ENCODE data around the gene EIF2AK2.

The EIF2AK2 gene

GRCh38 chr2:37173741-37174140, 17.0 kb upstream of the EIF2AK2 start:
- CTCF ChIA-PET: no interaction called here
- WGBS (ENCODE audit: insufficient coverage): 100% methylated on average over 1 of the region's 1 CpG

GRCh38 chr2:37171624-37171950, 14.8 kb upstream of the EIF2AK2 start:
- H3K27ac ChIP-seq (ENCODE audit: insufficient read depth in 1 of 2, low read depth in 1 of 2, low read length in 2 of 2, poor library complexity in 1 of 2, severe bottlenecking in 2 of 2): no peak overlapping the region
- ChIA-PET POLR2A (no interaction called here), CTCF (interaction anchor here (0.9 to 1.3 kb wide), 4 partner anchors 10 to 63 kb away, joined by 3 to 4 read pairs (median 3); no protein-coding TSS in a partner anchor)
- no peak overlapping the region for H3K4me3 ChIP-seq (ENCODE audit: control insufficient read depth in 1 of 7, extremely low read depth in 1 of 7, insufficient read depth in 4 of 7, low read depth in 2 of 7, low read length in 6 of 7)
- H3K9me3 ChIP-seq (ENCODE audit: control extremely low read depth in 1 of 5, control insufficient read depth in 4 of 5, insufficient read depth in 2 of 5, low read depth in 1 of 5, low read length in 4 of 5): no peaks in the 10 kb centered on the region
- no peaks in the 10 kb centered on the region for H3K4me1 ChIP-seq (ENCODE audit: control extremely low read depth in 1 of 4, control insufficient read depth in 4 of 4, insufficient read depth in 4 of 4, low read length in 3 of 4)
- DNase-seq: no peak
- no peaks in the 10 kb centered on the region for H3K27me3 ChIP-seq (replicated peaks in 2 of 5; ENCODE audit: control insufficient read depth in 4 of 5, insufficient read depth in 5 of 5, low read length in 4 of 5)
- H3K36me3 ChIP-seq (ENCODE audit: control insufficient read depth in 4 of 4, insufficient read depth in 4 of 4, low read length in 3 of 4): no peaks in the 10 kb centered on the region

More at GRCh38 chr2:37173741-37174140, 17.0 kb upstream of the EIF2AK2 start:
- H3K4me1 ChIP-seq (ENCODE audit: control extremely low read depth in 1 of 4, control insufficient read depth in 4 of 4, insufficient read depth in 4 of 4, low read length in 3 of 4): no peaks in the 10 kb centered on the region
- POLR2A ChIA-PET: no interaction called here
- H3K4me3 ChIP-seq (ENCODE audit: control insufficient read depth in 1 of 7, extremely low read depth in 1 of 7, insufficient read depth in 4 of 7, low read depth in 2 of 7, low read length in 6 of 7): no peak overlapping the region
- no peaks in the 10 kb centered on the region for H3K9me3 ChIP-seq (ENCODE audit: control extremely low read depth in 1 of 5, control insufficient read depth in 4 of 5, insufficient read depth in 2 of 5, low read depth in 1 of 5, low read length in 4 of 5)
- no peaks in the 10 kb centered on the region for H3K36me3 ChIP-seq (ENCODE audit: control insufficient read depth in 4 of 4, insufficient read depth in 4 of 4, low read length in 3 of 4)
- no peak overlapping the region for H3K27ac ChIP-seq (ENCODE audit: insufficient read depth in 1 of 2, low read depth in 1 of 2, low read length in 2 of 2, poor library complexity in 1 of 2, severe bottlenecking in 2 of 2)
- no peak for DNase-seq
- no peaks in the 10 kb centered on the region for H3K27me3 ChIP-seq (replicated peaks in 2 of 5; ENCODE audit: control insufficient read depth in 4 of 5, insufficient read depth in 5 of 5, low read length in 4 of 5)

- Histone ChIP-seq H3K9me3 (ENCODE audit: control extremely low read depth in 1 of 5, control insufficient read depth in 4 of 5, insufficient read depth in 2 of 5, low read depth in 1 of 5, low read length in 4 of 5) (peaks cover 0 to 4% (median 2%) of the 10 kb centered on the region in 5 experiments), H3K4me3 (ENCODE audit: control insufficient read depth in 1 of 7, extremely low read depth in 1 of 7, insufficient read depth in 4 of 7, low read depth in 2 of 7, low read length in 6 of 7) (no peak overlapping the region), H3K4me1 (ENCODE audit: control extremely low read depth in 1 of 4, control insufficient read depth in 4 of 4, insufficient read depth in 4 of 4, low read length in 3 of 4) (no peaks in the 10 kb centered on the region), H3K27ac (ENCODE audit: insufficient read depth in 1 of 2, low read depth in 1 of 2, low read length in 2 of 2, poor library complexity in 1 of 2, severe bottlenecking in 2 of 2) (no peak overlapping the region), H3K36me3 (ENCODE audit: control insufficient read depth in 4 of 4, insufficient read depth in 4 of 4, low read length in 3 of 4) (no peaks in the 10 kb centered on the region), H3K27me3 (replicated peaks in 2 of 5; ENCODE audit: control insufficient read depth in 4 of 5, insufficient read depth in 5 of 5, low read length in 4 of 5) (no peaks in the 10 kb centered on the region)
- ChIA-PET POLR2A (no interaction called here), CTCF (interaction anchor here (0.7 to 2.4 kb wide), 16 partner anchors 8 to 63 kb away, joined by 3 to 18 read pairs (median 4); partner anchors contain the start of genes CEBPZ, EIF2AK2 and NDUFAF7)
- peak in 2 of 3 donors; percentile 59 to 62 for DNase-seq
- WGBS (ENCODE audit: insufficient coverage): 78% methylated on average over 5 of the region's 17 CpGs
These were observed 11.6 kb upstream of the EIF2AK2 start for GRCh38 chr2:37168217-37168981.

- ChIA-PET CTCF (interaction anchor here (0.8 to 2.4 kb wide), 8 partner anchors 10 to 33 kb away, joined by 3 to 18 read pairs (median 6); partner anchors contain the start of gene EIF2AK2), POLR2A (no interaction called here)
- Histone ChIP-seq H3K36me3 (ENCODE audit: control insufficient read depth in 4 of 4, insufficient read depth in 4 of 4, low read length in 3 of 4) (no peaks in the 10 kb centered on the region), H3K4me3 (ENCODE audit: control insufficient read depth in 1 of 7, extremely low read depth in 1 of 7, insufficient read depth in 4 of 7, low read depth in 2 of 7, low read length in 6 of 7) (no peak overlapping the region), H3K27me3 (replicated peaks in 2 of 5; ENCODE audit: control insufficient read depth in 4 of 5, insufficient read depth in 5 of 5, low read length in 4 of 5) (no peaks in the 10 kb centered on the region), H3K4me1 (ENCODE audit: control extremely low read depth in 1 of 4, control insufficient read depth in 4 of 4, insufficient read depth in 4 of 4, low read length in 3 of 4) (no peaks in the 10 kb centered on the region), H3K27ac (ENCODE audit: insufficient read depth in 1 of 2, low read depth in 1 of 2, low read length in 2 of 2, poor library complexity in 1 of 2, severe bottlenecking in 2 of 2) (no peak overlapping the region), H3K9me3 (ENCODE audit: control extremely low read depth in 1 of 5, control insufficient read depth in 4 of 5, insufficient read depth in 2 of 5, low read depth in 1 of 5, low read length in 4 of 5) (peaks cover 0 to 4% (median 2%) of the 10 kb centered on the region in 5 experiments)
- WGBS (ENCODE audit: insufficient coverage): 100% methylated on average over 1 of the region's 3 CpGs
- DNase-seq: no peak
These were observed 10.9 kb upstream of the EIF2AK2 start for GRCh38 chr2:37167636-37168180.

GRCh38 chr2:37164757-37165156, 8.0 kb upstream of the EIF2AK2 start:
- DNase-seq: no peak
- H3K9me3 ChIP-seq (ENCODE audit: control extremely low read depth in 1 of 5, control insufficient read depth in 4 of 5, insufficient read depth in 2 of 5, low read depth in 1 of 5, low read length in 4 of 5): peaks cover 0 to 4% (median 2%) of the 10 kb centered on the region in 5 experiments
- H3K27ac ChIP-seq (ENCODE audit: insufficient read depth in 1 of 2, low read depth in 1 of 2, low read length in 2 of 2, poor library complexity in 1 of 2, severe bottlenecking in 2 of 2): no peak overlapping the region
- H3K36me3 ChIP-seq (ENCODE audit: control insufficient read depth in 4 of 4, insufficient read depth in 4 of 4, low read length in 3 of 4): no peaks in the 10 kb centered on the region
- no peaks in the 10 kb centered on the region for H3K4me1 ChIP-seq (ENCODE audit: control extremely low read depth in 1 of 4, control insufficient read depth in 4 of 4, insufficient read depth in 4 of 4, low read length in 3 of 4)
- no CpG with 5 or more reads among the region's 1 CpG for WGBS (ENCODE audit: insufficient coverage)
- POLR2A ChIA-PET: no interaction called here
- H3K27me3 ChIP-seq (replicated peaks in 2 of 5; ENCODE audit: control insufficient read depth in 4 of 5, insufficient read depth in 5 of 5, low read length in 4 of 5): no peaks in the 10 kb centered on the region
- no peak overlapping the region for H3K4me3 ChIP-seq (ENCODE audit: control insufficient read depth in 1 of 7, extremely low read depth in 1 of 7, insufficient read depth in 4 of 7, low read depth in 2 of 7, low read length in 6 of 7)
- CTCF ChIA-PET: interaction anchor here (1.1 kb wide), 1 partner anchor 16 kb away, joined by 4 read pairs; no protein-coding TSS in a partner anchor

- Histone ChIP-seq H3K36me3 (ENCODE audit: control insufficient read depth in 4 of 4, insufficient read depth in 4 of 4, low read length in 3 of 4) (peaks cover 3 to 12% (median 7%) of the 10 kb centered on the region in 4 experiments), H3K27me3 (replicated peaks in 2 of 5; ENCODE audit: control insufficient read depth in 4 of 5, insufficient read depth in 5 of 5, low read length in 4 of 5) (no peaks in the 10 kb centered on the region), H3K9me3 (ENCODE audit: control extremely low read depth in 1 of 5, control insufficient read depth in 4 of 5, insufficient read depth in 2 of 5, low read depth in 1 of 5, low read length in 4 of 5) (no peaks in the 10 kb centered on the region), H3K4me3 (ENCODE audit: control insufficient read depth in 1 of 7, extremely low read depth in 1 of 7, insufficient read depth in 4 of 7, low read depth in 2 of 7, low read length in 6 of 7) (peak overlapping the region; percentile 62 to 94 (median 84)), H3K4me1 (ENCODE audit: control extremely low read depth in 1 of 4, control insufficient read depth in 4 of 4, insufficient read depth in 4 of 4, low read length in 3 of 4) (peaks cover 3 to 22% (median 20%) of the 10 kb centered on the region in 4 experiments), H3K27ac (ENCODE audit: insufficient read depth in 1 of 2, low read depth in 1 of 2, low read length in 2 of 2, poor library complexity in 1 of 2, severe bottlenecking in 2 of 2) (peak overlapping the region; percentile 86 to 88)
- peak in 2 of 3 donors; percentile 52 to 66 for DNase-seq
- POLR2A ChIA-PET: no interaction called here
- WGBS (ENCODE audit: insufficient coverage): under 1% methylated on average over 15 of the region's 27 CpGs
- CTCF ChIA-PET: interaction anchor here (0.6 to 2.5 kb wide), 4 partner anchors 12 to 1761 kb away, joined by 3 to 18 read pairs (median 4); no protein-coding TSS in a partner anchor
These were observed 516 bp downstream of the EIF2AK2 start for GRCh38 chr2:37156071-37156856.

All from common myeloid progenitor, CD34-positive (primary cell).